HFF-Myc (cell line): ENCODE measurements around the gene PRXL2C.
A peak's percentile ranks its signal among the peaks of the same experiment; 100 is the strongest.
"Not testable (repeated sequence)": the region's sequence is repeated elsewhere in the genome, so short reads cannot be mapped to it uniquely, and the experiment has no call there.

Experiments used
- DNase-seq: peaks from one replicate; pipeline ENCODE4 v3.0.0-alpha.2; 2011; ENCODE audit warnings: low read depth; ENCODE audit errors: extremely low read depth
- H3K4me3 ChIP-seq: replicated peaks from 2 replicates; pipeline ENCODE4 v1.5.1; 2011; ENCODE audit warnings: low read depth, mild to moderate bottlenecking, control low read depth, low read length
- CTCF ChIP-seq: IDR thresholded peaks from 2 replicates; pipeline ENCODE4 v1.5.1; 2012; ENCODE audit warnings: mild to moderate bottlenecking, low read depth, low read length, control low read depth; ENCODE audit errors: missing control alignments

The PRXL2C gene

GRCh38 chr9:96646081-96646991, 8.8 kb downstream of the PRXL2C start:
- no peak for TF ChIP-seq CTCF
- DNase-seq, result peak; percentile 77
- no peak overlapping the region for H3K4me3 ChIP-seq

GRCh38 chr9:96644137-96644536, 11.0 kb downstream of the PRXL2C start:
- no peak for DNase-seq
- H3K4me3 ChIP-seq, result no peak overlapping the region
- no peak for TF ChIP-seq CTCF

GRCh38 chr9:96641514-96641913, 13.6 kb downstream of the PRXL2C start:
- no peak for TF ChIP-seq CTCF
- no peak for DNase-seq
- no peak overlapping the region for H3K4me3 ChIP-seq

GRCh38 chr9:96638606-96639364, 16.3 kb downstream of the PRXL2C start:
- no peak for TF ChIP-seq CTCF
- no peak overlapping the region for H3K4me3 ChIP-seq
- DNase-seq, result no peak

- no peak for TF ChIP-seq CTCF
- H3K4me3 ChIP-seq, result no peak overlapping the region
- DNase-seq, result no peak
Observed at GRCh38 chr9:96636368-96636767, 18.7 kb downstream of the PRXL2C start.

GRCh38 chr9:96633579-96633978, 21.5 kb downstream of the PRXL2C start:
- H3K4me3 ChIP-seq, DNase-seq: not testable (repeated sequence)

- TF ChIP-seq CTCF, result no peak
- DNase-seq, result no peak
- no peak overlapping the region for H3K4me3 ChIP-seq
Observed at GRCh38 chr9:96626912-96627311, 28.2 kb downstream of the PRXL2C start.
